Neutrophil (primary cell): ENCODE results near the gene KIFC3.
"Not testable (repeated sequence)": the region's sequence is repeated elsewhere in the genome, so short reads cannot be mapped to it uniquely, and the experiment has no call there.

Source experiments
- H3K27ac ChIP-seq: fragments of 200-600 bp; sonication (generic); 2 replicates; pipeline ENCODE4 v1.5.1; 2016; ENCODE audit warnings: mild to moderate bottlenecking, moderate library complexity
- H3K27me3 ChIP-seq: fragments of 200-600 bp; sonication (generic); 2 replicates; pipeline ENCODE4 v1.6.0; 2016; ENCODE audit warnings: mild to moderate bottlenecking
- H3K36me3 ChIP-seq: fragments of 200-600 bp; sonication (generic); 2 replicates; pipeline ENCODE4 v1.5.1; 2017
- H3K4me1 ChIP-seq, 2 experiments: fragments of 200-600 bp in 1 of 2; sonication (generic) in 1 of 2; 1 replicate in 1 of 2; 2 replicates in 1 of 2; pipeline versions ENCODE4 v1.5.1 to v1.6.1; 2013 to 2016; ENCODE audit warnings: low read depth in 1 of 2, low read length in 1 of 2, mild to moderate bottlenecking in 1 of 2, moderate library complexity in 1 of 2; ENCODE audit not compliant: control insufficient read depth in 1 of 2, insufficient read depth in 1 of 2
- H3K4me3 ChIP-seq, 2 experiments: fragments of 200-600 bp in 1 of 2; sonication (generic) in 1 of 2; 1 replicate in 1 of 2; 2 replicates in 1 of 2; pipeline ENCODE4 v1.5.1; 2013 to 2016; ENCODE audit warnings: low read depth in 1 of 2, low read length in 1 of 2, mild to moderate bottlenecking in 1 of 2, moderate library complexity in 1 of 2
- H3K9me3 ChIP-seq: fragments of 200-600 bp; sonication (generic); 2 replicates; pipeline ENCODE4 v1.5.1; 2016
- CTCF ChIP-seq: fragments of 200-600 bp; sonication (generic); IDR thresholded peaks from 2 replicates; pipeline ENCODE4 v1.5.1; 2016; ENCODE audit warnings: antibody characterized with exemption

KIFC3 gene

GRCh38 chr16:57783883-57784282, 18.4 kb downstream of the KIFC3 start:
- H3K4me1 ChIP-seq = no peaks in the 10 kb centered on the region
- H3K4me3 ChIP-seq = no peak overlapping the region
- no peaks in the 10 kb centered on the region for H3K9me3 ChIP-seq
- H3K36me3 ChIP-seq = no peaks in the 10 kb centered on the region
- no peak overlapping the region for H3K27ac ChIP-seq
- no peaks in the 10 kb centered on the region for H3K27me3 ChIP-seq
- TF ChIP-seq CTCF = no peak

GRCh38 chr16:57783116-57783515, 19.2 kb downstream of the KIFC3 start:
- H3K9me3 ChIP-seq = no peaks in the 10 kb centered on the region
- no peaks in the 10 kb centered on the region for H3K27me3 ChIP-seq
- TF ChIP-seq CTCF = no peak
- H3K36me3 ChIP-seq = no peaks in the 10 kb centered on the region
- H3K27ac ChIP-seq = no peak overlapping the region
- H3K4me3 ChIP-seq = no peak overlapping the region
- H3K4me1 ChIP-seq = no peaks in the 10 kb centered on the region

GRCh38 chr16:57782607-57783055, 19.7 kb downstream of the KIFC3 start:
- H3K36me3 ChIP-seq, H3K4me1 ChIP-seq, H3K9me3 ChIP-seq, H3K27me3 ChIP-seq, H3K27ac ChIP-seq, H3K4me3 ChIP-seq: not testable (repeated sequence)

- Histone ChIP-seq H3K36me3 (no peaks in the 10 kb centered on the region), H3K9me3 (no peaks in the 10 kb centered on the region), H3K4me3 (no peak overlapping the region), H3K27me3 (no peaks in the 10 kb centered on the region), H3K27ac (no peak overlapping the region), H3K4me1 (no peaks in the 10 kb centered on the region)
- TF ChIP-seq CTCF = no peak
Measured at GRCh38 chr16:57781741-57782606, 20.3 kb downstream of the KIFC3 start.

GRCh38 chr16:57781349-57781740, 20.9 kb downstream of the KIFC3 start:
- no peak overlapping the region for H3K27ac ChIP-seq
- H3K9me3 ChIP-seq = no peaks in the 10 kb centered on the region
- H3K36me3 ChIP-seq = no peaks in the 10 kb centered on the region
- no peaks in the 10 kb centered on the region for H3K27me3 ChIP-seq
- TF ChIP-seq CTCF = no peak
- H3K4me1 ChIP-seq = no peaks in the 10 kb centered on the region
- no peak overlapping the region for H3K4me3 ChIP-seq

- H3K4me1 ChIP-seq, H3K4me3 ChIP-seq, H3K27me3 ChIP-seq, H3K36me3 ChIP-seq, H3K27ac ChIP-seq, H3K9me3 ChIP-seq: not testable (repeated sequence)
Measured at GRCh38 chr16:57779836-57780235, 22.5 kb downstream of the KIFC3 start.
